Measurements from ENCODE around the gene CALHM1.

DNA sequence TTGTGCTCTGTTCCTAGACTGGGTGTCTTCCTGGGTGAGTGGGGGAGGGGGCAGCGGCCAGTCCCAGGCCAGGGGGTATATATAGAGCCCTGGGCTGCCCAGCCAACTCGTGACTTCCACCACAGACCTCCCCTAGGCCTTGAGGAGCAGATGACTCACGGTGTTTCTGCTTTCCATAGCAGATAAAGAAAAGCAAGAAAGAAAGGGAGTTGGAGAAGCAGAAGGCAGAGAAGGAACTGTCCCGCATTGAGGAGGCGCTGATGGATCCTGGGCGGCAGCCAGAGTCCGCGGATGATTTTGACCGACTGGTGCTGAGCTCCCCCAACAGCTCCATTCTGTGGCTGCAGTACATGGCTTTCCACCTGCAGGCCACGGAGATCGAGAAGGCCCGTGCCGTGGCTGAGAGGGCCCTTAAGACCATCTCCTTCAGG lies 16.7 kb downstream of the CALHM1 start:
- TF ChIP-seq, protein P1, sequence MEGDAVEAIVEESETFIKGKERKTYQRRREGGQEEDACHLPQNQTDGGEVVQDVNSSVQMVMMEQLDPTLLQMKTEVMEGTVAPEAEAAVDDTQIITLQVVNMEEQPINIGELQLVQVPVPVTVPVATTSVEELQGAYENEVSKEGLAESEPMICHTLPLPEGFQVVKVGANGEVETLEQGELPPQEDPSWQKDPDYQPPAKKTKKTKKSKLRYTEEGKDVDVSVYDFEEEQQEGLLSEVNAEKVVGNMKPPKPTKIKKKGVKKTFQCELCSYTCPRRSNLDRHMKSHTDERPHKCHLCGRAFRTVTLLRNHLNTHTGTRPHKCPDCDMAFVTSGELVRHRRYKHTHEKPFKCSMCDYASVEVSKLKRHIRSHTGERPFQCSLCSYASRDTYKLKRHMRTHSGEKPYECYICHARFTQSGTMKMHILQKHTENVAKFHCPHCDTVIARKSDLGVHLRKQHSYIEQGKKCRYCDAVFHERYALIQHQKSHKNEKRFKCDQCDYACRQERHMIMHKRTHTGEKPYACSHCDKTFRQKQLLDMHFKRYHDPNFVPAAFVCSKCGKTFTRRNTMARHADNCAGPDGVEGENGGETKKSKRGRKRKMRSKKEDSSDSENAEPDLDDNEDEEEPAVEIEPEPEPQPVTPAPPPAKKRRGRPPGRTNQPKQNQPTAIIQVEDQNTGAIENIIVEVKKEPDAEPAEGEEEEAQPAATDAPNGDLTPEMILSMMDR (IDR thresholded peaks at IDR 0.05), result no peak
- TF ChIP-seq POLR2A (IDR thresholded peaks at IDR 0.05), result no peak
